IPS-NIHi11 (cell line): ENCODE data around the gene C12orf57.

Experiments used
- DNase-seq: peaks from one replicate; pipeline ENCODE4 v3.0.0; 2012; ENCODE audit warnings: mixed read lengths, low spot score

Gene C12orf57

DNA sequence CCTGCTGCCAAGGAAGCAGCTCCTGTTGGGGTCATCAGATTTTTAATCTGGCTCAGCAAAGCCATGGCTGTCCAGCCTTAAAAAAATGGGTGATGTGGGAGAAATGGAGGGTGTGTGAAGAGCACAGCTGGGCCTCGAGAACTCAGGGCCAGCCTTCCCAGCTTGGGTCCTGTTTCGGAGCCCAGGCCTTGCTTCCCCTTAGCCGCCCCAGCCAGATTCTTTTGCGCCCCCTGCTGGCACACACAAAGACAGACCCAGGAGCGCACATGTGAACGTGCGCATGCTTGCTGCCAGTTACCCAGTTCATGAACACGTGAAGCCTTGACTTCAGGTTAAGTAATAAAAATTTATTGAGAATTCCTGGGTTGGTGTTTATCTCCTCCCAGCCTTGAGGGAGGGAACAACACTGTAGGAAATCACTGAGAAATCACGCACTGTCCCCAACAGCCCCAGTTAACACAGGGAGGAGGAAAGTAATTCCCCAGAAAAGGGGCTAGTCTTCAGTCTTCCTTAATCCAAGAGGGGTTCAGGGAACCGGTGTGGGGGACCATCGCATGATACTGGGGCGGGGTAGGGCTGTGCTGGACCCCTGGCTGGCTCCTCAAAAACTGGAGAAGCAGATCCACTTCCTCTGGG is 21.3 kb downstream of the C12orf57 start:
- peak; percentile 86 for DNase-seq

DNA sequence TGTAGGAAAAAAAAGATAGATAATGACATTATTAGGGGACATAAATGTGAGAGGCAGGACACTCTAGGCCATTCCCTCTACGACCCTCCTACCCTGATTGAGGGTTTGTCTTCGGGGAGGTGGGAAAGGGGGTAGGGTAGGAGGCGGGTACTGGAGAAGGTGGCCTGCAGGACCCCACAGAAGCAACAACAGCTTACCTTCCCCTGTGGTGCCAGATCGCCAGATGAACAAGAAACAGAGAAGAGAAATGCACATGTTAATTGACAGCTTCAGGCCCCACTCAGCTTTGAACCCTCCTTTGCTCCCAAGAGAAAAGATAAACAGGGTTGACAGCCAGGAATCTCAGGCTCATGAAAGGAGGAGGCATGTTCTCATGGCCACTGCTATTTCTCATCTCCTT is 21.9 kb downstream of the C12orf57 start:
- DNase-seq: no peak

DNA sequence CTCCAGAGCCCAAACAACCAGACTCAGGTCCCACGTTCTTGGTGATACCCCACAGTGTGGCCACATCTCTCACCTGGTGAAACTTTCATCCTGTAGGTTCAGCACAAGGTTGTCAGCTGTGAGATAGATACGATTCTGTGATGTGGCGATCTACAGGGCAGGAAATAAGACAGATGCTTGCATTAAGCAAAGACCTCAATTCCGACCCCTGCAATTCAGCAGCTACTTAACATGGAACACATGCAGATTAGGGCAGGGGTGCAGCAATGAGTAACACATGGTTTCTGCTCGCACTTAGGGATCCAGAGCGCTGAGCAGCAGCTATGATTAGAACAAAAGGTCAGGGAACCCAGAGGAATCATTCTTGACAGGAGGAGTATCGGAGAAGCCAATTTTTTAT is 22.5 kb downstream of the C12orf57 start:
- no peak for DNase-seq

DNA sequence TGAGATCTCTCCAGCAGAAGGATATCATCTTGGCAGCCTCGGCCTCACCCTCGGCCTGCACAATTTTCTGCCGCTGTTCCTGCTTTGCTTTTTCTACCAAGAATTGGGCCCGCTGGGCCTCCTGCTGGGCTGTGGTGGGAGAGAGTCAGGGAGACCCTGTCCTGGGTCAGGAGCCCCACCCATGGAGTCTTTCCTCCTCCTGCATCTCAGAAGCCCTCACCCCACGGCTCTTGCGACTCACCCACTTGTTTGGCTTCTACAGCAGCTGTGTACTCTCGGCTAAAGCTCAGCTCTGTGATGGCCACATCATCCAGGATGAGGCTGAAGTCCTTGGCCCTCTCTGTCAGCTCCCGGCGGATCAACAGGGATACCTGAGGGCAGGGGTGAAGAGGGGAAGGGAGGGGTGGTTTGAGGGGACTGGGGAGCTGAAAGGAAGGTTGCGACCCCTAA is 23.9 kb downstream of the C12orf57 start:
- no peak for DNase-seq

DNA sequence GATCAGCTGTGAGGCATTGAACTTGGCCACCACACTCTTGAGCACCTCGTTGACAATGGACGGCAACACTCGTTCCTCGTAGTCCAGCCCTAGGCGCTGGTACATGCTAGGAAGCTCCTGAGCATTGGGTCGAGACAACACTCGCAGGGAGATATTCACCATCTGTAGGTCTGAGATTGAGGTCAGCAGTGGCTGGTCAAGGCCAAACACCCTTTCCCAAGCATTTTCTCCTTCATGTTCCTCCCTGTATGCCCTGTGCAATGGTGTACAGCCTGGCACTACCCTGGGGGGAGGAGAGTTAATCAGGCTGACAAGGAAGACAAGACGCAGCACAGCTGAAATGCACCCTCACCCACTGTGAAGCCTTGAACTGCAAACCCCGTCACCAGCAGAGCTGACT is 24.6 kb downstream of the C12orf57 start:
- DNase-seq: no peak

DNA sequence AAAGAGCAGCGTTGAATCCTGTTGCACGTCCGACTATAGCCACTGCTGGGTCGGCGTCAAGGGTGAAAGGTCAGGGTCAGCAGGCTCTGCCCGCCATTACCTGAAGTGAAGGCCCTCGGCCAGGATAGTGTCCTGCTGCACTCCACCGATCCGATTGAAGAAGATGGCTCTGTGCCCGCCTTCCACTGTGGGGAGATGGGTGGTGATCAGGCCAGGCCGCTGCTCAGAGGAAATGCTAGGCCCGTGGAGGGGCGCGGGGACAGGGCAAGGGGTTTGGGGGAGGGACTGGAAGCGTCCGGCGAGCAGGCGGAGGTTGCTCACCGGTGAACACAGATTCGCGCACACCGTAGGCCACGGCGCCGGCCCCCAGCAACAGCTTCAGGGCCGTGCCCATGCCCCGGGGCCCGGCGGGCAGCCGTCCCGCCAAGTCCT is 26.3 kb downstream of the C12orf57 start:
- DNase-seq: no peak

DNA sequence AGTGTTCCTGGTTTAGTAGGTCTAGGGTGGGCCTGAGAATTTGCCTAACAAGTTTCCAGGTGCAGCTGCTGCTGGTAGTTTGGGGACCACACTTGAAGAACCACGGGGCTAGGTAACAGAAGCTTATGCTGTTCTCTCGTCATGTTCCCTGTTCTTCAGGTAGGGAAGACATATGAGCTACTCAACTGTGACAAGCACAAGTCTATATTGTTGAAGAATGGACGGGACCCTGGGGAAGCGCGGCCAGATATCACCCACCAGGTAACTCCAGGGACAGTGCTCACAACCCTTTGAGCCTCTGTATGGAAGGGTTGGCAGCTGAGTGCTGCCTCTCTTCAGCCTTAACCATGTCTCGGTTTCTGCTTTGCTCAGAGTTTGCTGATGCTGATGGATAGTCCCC is 30.4 kb downstream of the C12orf57 start:
- DNase-seq: no peak

DNA sequence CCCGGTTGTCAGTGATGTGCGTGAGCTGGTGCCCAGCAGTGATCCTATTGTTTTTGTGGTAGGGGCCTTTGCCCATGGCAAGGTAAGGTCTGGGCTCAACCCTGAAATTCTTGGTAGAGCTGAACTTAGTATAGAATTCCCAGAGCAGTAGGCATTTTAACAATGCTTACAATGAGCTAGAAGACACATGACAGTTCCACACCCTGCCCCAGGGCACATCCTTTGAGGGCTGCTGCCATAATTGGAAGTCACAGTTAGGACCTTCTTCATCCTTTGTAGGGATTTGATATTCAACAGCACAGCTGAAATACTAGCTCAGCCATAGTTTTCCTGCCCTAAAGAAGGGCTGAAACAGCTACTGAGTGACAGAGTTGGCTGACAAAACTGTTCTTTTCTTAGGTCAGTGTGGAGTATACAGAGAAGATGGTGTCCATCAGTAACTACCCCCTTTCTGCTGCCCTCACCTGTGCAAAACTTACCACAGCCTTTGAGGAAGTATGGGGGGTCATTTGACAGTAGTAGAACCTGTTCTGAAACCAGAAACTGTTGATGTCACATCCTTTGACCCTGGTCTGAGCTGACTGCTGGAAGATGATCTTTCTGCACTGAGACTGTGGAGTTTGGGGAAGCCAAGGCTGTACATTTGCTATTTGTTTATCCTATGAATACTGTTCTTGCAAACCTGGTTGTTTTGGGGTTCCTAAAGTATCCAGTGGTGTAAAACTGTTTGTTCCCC is 31.6 kb downstream of the C12orf57 start:
- no peak for DNase-seq

DNA sequence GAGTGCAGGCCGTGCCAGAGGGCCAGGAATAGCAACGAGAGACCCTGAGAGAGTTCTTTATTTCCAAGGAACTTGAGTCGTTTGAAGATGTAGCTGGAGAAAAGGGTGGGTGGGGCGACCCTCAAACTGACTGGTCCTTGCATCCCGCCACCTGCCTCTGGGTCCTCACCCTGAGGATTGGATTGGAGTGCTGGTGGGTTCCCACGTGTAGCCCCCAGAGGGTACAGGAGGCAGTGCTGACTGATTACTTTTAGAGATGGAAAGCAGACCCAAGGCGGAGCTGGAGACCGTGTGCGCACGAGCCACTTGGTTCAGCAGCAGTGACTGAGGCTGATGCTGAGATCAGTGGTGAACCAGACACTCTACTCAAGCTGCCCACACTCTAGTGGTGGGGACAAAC is 33.8 kb downstream of the C12orf57 start:
- DNase-seq: no peak

DNA sequence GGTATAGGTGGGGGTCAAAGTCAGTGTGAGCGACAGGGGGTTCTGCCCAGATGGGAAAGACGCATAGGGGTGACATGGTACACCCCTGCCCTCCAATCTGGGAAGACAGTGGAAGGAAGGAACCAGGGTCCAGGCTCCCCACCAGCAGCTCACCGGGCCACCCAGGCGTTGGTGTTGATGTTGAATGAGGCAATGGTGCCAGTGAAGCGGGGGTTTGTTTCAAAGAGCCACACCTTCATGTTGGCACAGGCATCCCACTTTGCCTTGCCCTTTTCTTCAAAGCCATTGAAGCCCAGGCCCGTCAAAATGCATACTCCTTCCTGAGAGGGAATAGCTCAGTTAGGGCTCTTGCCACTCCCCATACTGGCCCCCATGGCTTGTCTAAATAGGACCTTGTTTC is 34.4 kb downstream of the C12orf57 start:
- DNase-seq: no peak

DNA sequence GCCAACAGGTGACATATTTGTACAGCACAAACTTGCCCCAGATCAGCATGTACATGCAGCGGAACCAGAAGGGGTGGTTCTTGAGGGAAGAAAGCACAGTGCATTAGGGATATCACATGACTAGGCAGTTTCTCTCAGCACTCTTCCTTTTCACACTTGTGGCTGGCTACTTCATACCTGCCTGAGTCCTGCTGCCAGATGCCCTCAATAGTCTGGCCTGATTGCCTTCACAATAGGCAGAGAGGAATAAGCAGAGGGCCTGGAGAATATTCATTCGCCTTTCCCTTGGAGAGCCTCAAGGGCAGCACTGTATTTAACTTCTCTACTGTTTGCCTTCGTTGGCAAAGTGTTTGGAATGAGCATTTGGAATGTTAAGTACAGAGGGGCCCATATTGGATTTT is 34.8 kb downstream of the C12orf57 start:
- DNase-seq: no peak

DNA sequence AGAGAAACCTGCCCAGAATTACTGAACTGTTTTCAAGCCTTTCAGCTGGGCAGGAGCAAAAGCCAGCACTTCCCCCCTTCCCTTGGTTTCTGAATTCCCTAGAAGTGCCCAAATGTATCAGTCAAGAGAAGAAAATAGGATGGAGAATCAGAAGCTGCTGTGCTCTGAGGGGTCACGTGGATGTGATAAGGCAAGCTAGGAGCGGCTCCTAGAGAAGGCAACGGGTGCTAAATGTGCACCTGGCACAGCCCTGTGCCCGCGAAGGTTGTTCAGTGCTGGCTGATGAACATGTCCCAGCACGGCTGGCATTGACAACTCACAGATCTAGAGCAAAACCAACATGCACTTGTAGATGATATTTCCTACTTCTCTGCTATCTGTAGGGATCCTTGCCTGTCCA is 35.2 kb downstream of the C12orf57 start:
- DNase-seq: no peak

DNA sequence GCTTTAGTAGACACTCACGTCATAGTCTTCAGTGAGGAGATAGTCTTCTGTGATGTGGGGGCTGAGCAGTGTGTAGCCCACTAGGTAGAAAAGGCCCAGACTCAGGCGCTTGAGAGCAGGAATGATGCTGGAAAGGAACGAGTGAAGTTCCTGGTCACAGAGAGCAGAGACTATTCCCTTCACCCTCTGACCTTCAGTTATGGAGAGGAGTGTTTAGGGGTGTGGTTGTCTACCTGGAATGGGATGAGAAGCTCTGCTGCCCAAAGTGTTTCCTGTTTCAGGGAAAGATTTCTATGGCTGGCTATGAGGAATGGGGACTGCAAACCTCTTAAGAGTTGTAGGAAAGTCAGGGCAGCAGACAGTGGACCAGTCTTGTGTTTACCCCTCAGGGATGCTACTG is 35.6 kb downstream of the C12orf57 start:
- DNase-seq: no peak

DNA sequence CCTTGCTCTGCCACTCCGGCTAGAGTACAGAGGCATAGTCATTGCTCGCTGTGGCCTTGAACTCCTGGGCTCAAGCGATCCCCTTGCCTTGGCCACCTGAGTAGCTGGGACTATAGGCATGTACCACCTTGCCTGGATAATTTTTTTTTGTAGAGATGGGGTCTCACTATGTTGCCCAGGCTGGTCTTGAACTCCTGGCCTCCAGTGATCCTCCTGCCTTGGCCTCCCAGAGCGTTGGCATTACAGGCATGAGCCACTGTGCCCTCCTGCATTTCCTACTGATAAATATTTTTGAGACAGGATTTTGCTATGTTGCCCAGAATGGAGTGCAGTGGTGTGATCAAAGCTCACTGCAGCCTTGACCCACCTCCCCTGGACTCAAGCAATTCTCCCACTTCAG is 36.3 kb downstream of the C12orf57 start:
- DNase-seq: no peak

DNA sequence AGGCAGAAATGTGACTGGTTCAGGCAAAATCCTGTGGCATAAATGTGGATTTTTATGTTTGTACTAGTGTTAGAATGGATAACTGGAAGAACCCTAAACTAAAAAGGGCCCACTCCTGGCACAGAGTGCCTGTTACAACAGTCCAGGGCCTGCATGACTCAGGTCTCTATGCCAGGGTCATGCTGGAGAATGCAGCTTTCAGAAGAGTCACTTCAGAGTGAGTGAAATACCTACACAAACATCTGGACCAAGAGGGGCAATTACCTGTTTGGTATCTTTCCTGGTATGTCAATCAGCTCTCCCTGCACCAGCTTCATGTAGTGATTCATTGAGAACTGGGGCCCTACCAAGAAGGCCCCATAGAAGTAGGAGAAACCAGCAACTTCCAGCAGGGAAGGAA is 36.9 kb downstream of the C12orf57 start:
- DNase-seq: no peak

DNA sequence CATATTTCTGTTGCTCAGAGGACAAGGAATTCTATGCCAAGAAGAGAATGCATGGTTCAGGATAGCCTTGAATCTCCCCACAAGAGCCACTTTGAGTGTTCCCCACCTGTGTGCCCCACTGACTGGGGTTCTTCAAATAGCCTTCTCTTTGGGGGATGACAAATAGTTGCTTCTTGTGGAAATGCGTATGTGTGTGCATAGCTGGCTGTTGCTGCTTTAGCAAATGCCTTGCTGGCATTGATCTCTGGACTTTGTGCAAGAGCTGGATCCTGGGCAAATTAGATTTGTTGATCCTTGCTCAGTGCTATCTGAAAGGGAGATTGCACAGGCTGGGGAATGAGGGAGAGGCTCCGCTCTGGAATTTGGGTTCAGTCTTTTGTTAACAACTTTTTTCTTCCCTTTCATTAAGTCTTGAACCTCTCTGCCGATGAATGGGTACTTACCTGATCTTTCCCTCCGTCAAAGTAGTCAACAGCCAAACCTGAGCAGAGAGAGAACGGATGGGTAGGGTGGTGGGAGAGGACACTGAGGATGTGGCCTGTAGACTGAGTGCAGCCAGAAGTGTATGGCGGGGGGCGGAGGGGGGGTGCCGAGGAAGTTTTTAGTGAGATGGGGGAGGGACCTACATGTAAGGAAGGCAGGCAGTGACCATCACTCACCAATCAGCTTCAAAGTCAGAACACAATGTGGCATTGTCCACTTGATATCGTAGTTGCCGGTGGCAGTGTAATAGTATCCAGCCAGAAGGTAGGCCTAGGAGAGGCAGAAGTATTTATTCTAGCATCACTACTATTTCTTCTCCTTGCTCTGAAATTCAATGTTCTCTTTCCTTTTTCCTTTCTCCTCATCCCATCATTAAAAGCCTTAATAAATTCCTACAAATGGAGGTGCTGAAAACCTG is 37.6 kb downstream of the C12orf57 start:
- DNase-seq: no peak

DNA sequence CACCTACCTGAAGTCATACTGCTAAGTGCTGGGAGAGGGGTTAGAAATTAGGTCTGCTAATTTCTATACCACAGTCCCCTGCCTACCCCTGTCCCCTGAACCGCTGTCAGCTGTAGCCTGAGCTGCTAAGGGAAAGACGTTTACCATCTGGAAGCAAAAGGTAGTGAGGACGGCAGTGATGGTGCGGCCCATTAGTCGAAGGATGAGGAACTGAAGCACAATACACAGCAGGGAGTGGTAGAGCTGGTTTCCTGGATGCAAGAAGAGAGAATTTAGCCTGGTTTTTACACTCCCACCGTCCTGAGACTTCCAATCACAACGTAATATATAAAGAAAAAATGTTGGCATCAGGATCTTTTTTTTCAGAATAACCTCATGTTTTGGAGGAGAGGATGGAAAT is 38.7 kb downstream of the C12orf57 start:
- no peak for DNase-seq

DNA sequence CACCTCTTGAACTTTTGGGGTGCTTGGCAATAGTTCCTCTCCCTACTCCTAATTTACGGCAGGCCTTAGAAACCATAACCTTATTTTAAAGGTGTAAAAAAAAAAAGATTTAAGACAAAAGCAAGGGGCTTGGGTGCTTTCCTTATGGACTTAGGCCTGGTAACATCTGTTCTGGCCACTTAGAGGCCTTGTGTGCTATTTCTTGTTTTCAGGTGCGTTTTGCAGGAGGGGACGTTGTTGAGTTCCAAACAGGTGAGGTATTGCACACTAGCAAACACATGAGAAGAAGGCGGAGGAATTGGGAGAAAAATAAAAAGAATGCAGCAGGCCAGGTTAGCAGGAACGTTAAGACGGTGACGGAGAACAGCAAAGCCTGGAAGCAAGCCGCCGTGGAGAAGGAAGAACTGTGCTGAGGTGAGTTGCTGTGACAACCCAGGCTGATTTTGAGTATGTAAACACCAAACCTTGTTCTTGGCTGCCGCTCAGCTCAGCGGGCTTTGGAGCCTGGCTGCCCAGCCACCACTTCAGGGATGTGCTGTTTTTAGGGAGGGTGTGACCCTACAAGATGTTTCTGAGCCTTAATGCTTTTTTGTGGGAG is 44.2 kb downstream of the C12orf57 start:
- no peak for DNase-seq
